NCI-H748 (cell line): ENCODE results near the gene OR10A6.

Experiments
- DNase-seq: peaks from one replicate; lab custom pipeline; 2025; ENCODE audit not compliant: unreplicated experiment; lab: John Stamatoyannopoulos, UW

The OR10A6 gene

DNA sequence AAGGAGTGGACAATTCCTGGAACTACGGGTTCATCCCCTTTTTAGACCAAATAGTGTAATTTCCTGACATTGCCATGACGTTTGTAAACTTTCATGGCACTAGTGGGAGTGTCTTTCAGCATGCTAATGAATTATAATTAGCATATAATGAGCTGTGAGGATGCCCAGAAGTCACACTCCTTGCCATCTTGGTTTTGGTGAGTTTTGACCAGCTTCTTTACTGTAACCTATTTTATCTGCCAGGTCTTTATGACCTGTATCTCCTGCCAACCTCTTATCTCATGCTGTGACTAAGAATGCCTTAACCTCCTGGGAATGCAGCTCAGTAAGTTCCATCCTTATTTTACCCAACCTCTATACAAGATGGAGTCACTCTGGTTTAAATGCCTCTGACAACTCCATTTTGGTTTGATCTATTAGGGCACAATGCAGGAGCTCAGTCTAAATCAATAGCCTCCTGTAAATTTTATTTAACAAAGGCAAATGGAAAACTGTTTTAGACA lies 20.7 kb downstream of the OR10A6 start:
- DNase-seq = no peak

DNA sequence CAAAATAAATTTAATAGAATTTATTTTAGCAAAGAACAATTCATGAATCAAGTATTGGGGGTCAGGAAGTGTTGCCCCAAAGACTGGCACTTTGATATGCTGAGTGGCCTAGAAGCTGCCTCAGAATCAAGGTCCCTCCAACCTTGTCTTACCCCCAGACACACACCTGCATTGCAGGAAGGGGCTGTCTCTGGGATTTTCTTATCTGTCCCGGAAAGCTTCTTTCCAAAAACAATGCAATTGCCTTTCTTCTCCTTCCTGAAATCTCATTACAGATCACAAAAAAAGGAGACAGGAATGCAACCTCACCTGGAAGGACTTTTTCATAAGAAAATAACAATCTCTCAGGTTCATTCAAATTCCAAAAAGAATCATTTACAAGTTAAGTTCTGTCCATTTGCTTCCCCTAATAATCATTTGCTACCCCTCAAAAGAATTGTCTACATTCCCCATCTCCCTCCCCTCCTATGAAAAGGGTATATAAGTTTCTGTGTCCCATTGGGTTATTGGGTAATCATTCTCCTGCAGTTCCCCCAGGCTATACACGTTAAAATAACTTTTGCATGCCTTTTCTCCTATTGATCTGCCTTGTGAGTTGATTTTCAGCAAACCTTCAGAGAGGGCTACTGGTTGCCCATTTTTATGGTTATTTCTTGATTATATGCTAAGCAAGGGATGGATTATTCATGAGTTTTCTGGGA lies 21.3 kb downstream of the OR10A6 start:
- no peak for DNase-seq

DNA sequence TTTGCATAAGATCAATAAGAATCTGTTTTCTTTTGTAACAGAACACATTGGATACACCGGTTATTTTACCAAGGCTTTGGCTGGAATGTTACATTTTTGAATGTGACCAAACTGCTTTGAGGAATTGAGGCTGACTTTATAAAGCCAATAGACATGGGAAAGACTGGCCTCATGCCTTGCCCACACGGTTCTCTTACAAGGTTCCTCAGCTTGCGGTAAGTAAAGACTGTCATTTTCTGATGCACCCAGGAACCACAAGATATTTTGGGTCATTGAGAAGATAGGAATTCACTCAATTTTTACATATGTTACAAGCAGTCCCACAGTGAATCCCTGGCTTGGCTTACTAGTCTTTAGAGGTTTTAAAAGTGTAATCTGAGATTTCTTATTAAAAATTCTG lies 23.9 kb downstream of the OR10A6 start:
- DNase-seq = no peak

DNA sequence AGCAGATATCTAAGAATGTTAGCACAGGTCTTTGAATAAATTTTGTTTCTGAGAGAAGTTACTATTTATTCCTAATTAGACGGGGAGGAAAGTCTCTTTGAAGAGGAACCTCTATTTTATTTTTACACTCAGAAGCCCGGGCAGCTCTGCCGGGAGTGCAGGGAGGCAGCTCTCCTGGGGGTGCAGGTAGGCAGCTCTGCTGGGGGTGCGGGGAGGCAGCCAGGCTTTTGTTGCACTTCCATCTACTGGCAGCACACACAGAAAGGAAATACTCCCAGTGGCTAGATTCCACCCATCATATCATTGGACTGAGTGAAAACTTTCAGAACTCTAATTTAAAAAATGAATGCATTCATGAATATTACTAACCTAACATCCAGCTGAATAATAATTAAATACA lies 24.6 kb downstream of the OR10A6 start:
- no peak for DNase-seq

DNA sequence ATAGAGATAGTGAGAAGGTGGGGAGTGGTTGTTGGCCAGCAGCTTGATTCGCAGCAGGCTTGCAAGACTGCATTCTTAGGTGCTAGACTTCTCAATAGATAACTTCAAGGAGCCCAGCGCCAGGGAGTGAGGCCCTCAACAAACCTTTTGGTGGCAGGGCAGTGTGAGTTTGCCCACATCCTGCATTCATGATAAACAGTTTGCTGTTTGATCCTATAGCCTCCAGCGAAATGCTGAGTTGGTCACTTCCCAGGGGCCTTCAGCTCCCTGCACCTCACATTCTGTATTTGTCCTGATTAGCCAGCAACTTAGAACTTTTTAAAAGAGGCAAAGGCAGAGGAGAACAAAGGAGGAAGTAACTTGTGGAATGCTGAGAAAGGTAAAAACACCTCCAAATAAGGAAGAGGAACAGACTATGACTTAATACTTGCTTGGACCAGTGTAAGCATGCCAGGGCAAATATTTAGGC lies 25.1 kb downstream of the OR10A6 start:
- DNase-seq = no peak

DNA sequence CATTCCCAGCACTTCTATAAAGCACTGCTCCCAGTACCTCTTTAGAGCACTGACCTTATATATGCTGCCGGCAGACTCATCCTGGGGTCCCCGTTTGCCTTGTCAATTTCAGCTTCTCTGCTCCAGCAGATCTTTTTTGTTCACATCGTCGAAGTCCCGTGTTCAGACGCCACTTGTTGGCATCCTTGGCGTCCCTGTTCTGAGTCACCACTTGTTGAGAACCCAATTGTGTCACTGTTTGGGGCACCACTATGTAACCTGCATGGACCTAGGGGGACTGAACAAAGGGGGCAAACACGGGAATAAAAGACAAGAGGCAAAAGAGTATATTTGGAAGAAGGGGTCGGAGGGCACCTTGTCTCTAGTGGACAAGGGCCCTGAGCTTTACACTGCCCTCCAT lies 25.5 kb downstream of the OR10A6 start:
- no peak for DNase-seq

DNA sequence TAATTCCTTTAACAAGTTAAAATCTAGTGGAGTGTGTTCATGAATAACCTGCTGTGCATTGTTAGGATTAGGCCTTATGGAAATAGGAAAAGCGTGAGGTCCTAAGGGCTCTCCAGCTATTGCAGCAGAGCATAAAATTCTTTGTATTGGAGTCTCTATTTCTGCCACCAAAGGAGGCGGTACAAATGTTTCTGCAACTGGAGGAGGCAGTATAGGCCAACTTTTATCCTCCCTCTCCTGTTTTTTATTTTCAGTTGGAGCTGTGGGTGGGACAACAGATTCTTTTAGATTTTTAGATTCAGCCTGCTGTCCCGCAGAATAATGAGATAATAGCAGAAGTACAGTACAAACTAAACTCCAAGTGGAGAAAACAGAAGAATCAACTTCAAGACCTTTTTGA lies 26.2 kb downstream of the OR10A6 start:
- no peak for DNase-seq

DNA sequence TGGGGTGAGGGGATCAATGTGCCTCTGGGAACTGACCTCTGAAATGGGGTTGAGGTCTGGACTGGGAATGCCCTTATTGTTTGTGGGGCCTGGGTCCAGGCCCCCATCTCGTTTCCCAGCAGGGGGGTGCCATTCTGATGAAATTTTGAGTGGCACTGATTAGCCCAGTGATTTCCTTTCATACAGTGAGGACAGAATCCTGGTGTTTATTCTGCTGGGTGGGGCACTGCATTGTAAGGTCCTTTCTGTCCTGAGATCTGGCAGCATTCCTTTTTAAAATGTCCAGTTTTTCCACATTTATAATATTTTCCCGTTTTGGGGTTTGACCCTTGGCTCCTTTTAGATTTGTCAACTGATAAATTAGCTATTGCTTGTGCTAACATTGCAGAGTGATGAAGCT lies 27.1 kb downstream of the OR10A6 start:
- peak; percentile 35 for DNase-seq

DNA sequence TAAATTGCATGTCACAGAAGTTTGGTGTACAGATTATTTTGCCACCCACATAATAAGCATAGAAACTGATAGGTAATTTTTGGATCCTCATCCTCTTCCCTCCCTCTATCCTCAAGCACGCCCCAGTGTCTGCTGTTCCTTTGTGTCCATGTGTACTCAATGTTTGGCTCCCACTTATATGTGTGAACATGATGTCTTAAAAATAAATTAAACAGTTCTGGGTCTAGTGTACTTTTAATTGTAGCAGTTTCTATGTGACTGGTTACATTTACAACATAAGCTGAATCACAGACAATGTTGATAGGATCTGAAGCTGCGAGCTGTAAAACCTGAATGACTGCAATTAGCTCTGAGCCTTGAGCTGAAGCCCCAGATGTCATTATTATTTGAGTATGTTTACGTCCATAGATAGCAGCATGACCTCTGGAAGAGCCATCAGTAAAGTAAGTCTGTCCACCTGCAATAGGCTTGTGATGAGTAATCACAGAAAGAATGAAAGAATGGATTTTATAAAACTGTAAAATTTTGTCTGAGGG lies 29.7 kb downstream of the OR10A6 start:
- peak; percentile 73 for DNase-seq

DNA sequence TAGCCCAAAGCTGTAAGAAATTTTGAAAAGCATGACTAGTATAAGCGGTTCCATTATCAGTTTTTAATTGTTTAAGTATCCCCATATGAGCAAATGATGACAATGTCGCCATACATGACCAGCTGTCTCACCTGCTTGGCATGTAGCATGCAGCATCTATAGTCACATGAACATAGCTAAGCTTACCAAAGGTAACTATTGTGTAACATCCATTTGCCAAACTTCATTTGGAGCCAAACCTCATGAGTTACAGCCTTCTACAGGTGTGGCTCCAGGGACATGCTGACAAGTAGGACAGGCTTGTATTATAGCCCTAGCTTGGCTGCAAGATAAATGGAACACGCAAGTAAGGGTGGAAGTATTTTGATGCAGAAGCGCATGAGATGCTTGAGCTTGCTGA lies 30.4 kb downstream of the OR10A6 start:
- no peak for DNase-seq

DNA sequence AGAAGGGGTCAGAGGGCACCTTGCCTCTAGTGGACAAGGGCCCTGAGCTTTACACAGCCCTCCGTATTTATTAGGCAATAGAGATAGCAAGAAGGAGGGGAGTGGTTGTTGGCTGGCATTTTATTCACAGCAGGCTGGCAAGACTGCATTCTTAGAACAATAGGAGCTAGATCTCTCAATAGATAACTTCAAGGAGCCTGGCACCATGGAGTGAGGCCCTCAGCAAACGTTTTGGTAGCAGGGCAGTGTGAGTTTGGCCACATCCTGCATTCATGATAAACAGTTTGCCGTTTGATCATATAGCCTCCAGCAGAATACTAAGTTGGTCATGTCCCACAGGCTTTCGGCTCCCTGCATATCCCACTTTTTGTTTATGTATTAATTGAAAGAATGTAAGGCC lies 31.6 kb downstream of the OR10A6 start:
- no peak for DNase-seq

DNA sequence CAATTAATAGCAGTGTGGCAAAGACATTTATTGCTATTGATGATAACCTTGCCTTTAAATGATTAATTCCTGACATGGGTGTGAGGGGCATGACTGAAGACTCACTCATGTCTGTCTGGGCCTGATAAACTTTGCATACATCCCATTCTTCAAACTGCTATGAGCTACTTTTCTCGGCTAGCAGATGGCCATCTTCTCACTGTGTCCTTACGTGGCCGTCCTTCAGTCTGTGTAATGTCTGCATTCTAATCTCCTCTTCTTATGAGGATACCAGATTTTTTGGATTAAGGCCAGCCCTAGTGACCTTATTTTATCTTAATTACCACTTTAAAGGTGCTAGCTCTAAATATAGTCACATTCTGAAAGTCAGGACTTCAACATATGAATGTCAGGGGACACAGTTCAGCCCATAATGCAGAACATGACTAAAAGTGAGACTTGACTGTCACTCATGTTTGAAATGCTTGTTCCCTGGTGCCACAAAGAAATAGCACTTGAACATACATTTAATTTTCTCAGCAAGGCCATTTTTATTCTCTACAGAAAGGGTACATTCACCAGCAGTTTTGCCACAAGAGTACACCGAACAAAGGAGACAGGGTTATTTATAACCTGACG lies 32.3 kb downstream of the OR10A6 start:
- DNase-seq = no peak

DNA sequence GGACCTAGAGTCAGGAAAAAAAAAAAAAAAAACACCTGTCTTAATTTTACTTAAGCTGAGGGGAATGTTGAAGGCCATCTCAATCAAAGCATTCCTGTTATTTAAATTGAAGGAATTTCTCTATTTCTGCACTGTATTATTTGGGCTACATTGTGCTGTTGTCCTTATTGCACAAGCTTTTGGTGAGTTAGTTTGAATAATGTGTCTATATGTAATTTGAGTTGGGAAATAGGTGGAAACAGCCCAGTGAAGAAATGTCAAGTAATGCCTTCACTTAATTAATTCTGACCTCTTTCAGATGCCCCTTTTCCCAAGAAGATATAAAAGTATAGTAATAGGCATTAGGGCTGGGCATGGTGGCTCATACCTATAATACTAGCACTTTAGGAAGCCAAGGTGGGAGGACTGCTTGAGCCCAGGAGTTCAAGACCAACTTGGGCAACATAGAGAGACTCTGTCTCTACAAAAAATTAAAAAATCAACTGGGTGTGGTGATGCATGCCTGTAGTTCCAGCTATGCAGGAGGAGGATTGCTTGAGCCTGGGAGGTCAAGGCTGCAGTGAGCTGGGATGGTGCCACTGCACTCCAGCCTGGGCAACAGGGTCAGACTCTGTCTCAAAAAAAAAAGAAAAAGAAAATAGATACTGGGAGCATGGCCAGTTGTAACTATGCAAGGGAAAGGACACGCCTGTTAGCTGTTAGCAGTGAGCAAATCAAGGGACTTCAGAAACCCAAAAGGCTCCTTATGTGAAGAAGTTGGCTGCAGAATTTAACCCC lies 34.9 kb downstream of the OR10A6 start:
- no peak for DNase-seq

DNA sequence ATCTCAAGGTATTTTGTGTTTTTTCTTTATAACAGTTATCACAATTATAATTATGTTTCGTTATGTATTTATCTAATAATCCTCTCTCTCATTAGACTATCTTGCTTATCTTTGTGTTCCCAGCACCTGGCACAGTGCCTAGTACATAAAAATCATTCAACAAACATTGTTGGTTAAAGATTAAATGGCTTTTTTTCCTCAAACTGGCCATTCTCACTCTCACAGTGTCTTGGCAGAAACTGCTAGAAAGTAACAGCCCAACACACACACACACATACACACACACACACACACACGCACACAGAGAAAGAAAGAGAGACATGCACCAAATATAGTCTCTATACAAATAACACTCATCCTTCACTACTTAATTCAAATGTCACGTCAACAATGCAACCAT lies 36.8 kb downstream of the OR10A6 start:
- DNase-seq = no peak

DNA sequence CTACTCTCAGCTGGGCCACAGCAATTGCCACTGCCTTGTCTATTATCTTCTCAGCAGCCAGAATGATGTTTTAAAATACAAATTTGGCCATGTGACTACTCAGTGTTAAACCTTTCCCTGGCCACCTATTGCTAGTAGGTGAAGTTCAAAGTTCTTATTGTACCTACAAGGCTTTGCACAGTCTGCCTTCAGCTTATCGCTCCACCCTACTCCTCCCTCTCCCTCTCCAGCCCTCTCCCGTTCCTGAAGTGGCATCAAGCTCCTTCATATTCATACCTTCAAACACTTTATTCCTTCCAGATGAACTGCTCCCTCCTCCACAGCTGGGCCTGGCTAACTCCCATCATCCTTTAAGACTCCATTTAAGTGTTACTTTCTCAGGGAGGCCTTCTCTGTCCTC lies 37.3 kb downstream of the OR10A6 start:
- no peak for DNase-seq

DNA sequence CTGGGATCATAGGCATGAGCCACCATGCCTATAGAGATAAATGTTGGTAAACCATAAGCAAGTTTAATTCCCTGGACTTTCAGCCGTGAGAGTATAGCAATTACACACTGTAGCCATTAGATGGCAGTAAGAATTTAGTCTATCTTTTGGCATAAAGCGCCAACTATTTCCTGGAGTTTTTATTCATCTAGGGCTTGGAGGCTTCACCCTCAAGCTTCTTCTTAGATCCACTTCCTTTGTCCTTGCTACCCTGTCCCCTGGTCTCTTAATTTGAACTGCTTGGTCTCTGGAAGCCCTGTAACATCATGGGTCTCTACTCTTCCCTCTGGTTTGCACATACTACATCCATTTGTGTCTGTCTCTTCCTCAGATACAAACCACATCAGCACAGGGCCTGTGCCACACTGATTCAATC lies 38.2 kb downstream of the OR10A6 start:
- DNase-seq = peak; percentile 60

DNA sequence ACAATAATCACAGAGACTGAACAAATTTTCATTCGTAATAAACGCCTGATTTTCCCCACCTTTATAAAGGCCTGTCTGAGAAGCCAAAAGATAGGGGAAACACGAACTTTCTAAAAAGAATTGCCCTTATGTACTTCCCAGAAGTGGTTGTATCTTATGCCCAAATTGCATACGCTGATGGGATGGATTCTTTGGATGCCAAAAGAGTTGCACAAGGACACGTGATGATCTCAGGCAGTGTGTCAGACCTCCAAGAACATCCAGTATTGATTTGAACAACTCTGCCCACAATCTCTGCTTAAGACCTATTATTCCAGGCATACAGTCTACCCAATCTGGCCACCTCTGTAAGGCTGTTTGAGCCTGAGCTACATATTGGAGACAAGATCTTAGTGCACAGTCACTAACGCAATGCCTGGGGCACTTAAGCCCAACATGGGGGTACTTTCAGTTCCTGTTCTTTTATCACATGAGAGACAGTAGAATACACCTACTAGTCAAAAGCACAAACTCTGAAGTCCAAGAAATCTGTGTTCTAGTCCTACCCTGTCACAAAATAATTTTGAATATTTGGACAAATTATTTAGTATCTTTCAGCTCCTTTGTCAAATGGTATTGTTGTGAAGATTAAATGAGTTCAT lies 38.9 kb downstream of the OR10A6 start:
- no peak for DNase-seq

DNA sequence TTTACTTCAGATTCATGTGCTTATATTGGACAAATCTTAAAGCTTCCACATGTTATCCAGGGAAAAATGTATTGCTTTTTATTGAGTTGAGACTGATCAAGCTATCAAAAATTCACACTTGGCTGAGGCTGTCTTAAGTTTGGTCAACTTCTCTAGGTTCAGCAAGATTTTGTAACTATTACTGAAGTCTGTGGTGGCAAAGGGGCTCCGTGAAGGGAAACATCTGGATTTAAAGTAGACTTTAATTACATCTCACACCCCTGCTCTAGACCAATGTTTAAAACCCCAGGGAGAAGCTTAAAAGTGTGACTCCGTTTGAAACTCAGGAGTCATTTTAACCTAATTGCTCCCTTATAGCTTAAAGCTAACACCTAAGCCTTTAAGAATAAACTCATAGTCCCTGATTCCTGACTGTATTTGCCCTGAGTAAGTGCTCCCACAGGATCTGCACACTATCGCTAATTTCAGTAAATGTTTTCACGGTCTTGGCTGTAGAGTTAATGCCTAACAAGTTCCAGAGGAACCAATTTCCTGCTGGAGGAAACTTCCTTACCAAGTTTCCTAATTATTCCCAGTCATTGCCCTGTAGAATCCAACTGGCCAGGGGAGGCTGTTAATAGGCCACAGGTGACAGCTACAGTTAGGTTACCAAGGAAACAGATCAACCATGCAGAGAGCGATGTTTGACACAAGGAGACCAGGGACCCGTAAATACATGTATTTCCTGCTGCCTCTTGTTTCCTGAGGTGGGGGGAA lies 40.5 kb downstream of the OR10A6 start:
- DNase-seq = peak; percentile 11

DNA sequence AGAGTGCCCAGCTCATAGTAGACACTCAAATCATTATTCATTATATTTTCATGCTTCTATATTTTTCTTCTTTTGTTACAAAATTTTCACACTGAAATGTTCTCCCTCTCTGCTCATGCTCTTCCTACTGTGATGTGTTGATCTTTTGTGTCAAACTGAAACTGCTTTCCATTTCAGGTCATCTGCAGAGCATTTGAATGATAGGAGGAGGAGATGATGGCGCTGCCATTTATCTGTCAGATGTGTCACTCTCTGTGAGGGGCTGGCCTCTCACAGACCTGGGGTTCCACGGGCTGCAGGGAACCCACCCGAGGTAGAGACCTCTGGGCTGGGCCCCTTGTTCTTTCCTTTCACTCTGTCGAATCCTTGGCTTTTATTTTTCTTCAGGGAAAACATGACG lies 41.1 kb downstream of the OR10A6 start:
- no peak for DNase-seq

DNA sequence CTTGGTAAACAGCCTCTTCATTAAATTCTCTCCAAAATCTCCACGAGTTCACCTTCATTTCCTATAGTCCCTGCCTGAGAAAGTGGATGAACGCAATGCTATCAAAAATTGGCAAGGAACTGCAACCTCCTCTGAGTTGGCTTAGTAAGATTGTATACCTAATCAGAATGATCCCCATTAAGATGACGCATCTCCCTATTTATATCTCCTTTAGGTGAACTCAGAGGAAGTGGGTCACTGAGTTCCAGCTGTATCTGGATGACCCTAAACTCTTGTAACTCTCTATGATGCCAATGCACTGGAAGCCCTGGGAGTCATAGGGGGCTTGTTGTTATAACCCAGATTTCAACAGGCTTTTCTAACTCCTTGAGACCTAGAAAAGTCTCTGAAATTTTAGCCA lies 48.2 kb downstream of the OR10A6 start:
- DNase-seq = no peak
